NCI-H1436 (cell line): ENCODE measurements around the gene SLC9C1.

ENCODE experiments used
- DNase-seq: peaks from one replicate; lab custom pipeline; 2025; lab: John Stamatoyannopoulos, UW

The SLC9C1 gene

GRCh38 chr3:112293368-112294321 lies at the start of gene SLC9C1:
SLC9C1 (minus strand) TSS chr3:112294216; CDS start chr3:112286791, 7,425 bp downstream.
- peak; percentile 40 for DNase-seq

DNA sequence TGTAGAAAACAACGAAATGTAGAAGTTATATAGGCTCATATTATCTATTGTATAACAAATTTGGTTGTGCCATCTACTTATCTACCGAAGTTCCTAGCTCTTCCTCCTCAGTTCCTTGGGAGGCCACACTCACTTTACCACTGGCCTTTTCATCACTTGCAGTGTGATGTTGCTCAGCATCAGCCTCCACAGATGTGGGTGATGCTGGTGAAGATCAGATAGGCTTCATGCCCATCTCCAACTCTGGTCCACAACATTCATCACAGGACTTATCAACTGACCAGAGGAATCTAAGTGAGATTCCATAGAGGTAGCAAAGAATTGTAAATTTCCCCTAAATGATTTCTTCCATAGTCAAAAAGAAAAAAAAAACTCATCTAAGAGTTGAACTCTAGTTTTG lies 47.4 kb upstream of the SLC9C1 start:
- DNase-seq = no peak

DNA sequence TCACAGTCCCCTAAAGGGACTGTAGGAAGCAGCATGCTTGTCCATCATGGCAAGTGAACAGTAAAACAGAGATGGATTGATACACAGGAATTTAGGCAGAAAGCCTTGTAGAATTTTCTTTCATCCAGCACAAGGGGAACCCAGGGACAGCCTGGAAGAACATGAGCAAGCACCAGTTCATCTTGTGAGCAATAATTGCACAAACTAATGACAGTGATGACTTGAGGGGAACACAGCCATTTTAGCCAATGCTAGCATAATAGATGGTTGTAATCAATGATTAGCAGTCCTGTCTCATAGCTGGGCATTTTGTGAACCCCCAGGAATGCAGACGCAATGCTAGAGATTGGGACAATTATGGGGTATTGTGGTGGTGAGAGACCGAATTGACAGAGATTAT lies 45.6 kb upstream of the SLC9C1 start:
- DNase-seq = no peak

- no peak for DNase-seq
Observed at GRCh38 chr3:112339134-112339533, 45.1 kb upstream of the SLC9C1 start.

GRCh38 chr3:112338727-112339056 lies 44.7 kb upstream of the SLC9C1 start:
- DNase-seq = no peak

- DNase-seq = no peak
Observed at GRCh38 chr3:112338021-112338726, 44.2 kb upstream of the SLC9C1 start.

- no peak for DNase-seq
Observed at GRCh38 chr3:112335434-112335781, 41.4 kb upstream of the SLC9C1 start.

- no peak for DNase-seq
Observed at GRCh38 chr3:112334691-112335433, 40.8 kb upstream of the SLC9C1 start.

DNA sequence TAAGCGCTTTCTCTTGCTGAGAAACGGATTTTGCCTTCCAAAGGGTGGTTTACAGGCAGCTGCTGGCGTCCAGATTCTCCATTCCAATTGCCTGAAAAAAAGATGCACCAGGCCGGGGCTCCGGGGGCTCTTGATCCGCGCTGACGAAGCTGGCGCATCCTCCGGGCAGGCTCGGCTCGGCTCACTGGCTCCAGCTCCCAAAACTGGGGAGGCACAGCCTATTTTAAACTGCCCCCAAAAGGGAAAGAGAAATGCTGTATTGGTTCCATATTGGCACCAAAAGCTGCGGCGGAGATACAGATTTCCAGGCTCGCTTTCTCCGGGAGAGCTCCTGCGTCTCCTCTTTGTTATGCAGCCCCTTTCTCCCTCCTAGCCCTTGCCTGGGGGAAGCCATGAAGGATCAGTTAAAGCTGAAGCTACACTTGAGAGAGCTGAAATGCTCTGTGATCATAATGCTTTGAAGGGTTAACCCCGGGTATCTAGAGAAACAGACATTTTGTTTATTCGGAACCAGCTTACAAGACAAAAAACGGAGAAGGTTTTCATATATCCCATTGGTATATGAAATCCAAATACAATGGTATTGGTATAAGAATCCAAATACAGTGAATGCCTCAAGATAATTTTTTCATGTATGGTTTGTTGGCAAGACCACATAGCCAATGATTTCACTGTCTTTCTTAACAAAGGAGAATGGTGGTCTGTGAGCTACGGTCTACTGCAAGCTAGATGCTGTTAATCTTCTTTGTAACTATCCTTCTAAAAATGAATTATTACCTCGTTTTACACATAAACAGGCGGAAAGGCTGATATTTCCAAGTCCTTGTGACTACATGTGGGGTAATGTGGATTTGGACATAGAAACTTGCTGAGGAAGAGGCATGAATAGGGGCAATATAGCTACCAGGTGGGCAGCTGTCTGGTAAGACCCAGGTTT lies 39.6 kb upstream of the SLC9C1 start:
- DNase-seq = peak; percentile 50

GRCh38 chr3:112333002-112333380 lies 39.0 kb upstream of the SLC9C1 start, which contains the start of gene CD200:
CD200 (plus strand) TSS chr3:112333156; CDS start chr3:112333213, 57 bp downstream.
- DNase-seq = peak; percentile 70

DNA sequence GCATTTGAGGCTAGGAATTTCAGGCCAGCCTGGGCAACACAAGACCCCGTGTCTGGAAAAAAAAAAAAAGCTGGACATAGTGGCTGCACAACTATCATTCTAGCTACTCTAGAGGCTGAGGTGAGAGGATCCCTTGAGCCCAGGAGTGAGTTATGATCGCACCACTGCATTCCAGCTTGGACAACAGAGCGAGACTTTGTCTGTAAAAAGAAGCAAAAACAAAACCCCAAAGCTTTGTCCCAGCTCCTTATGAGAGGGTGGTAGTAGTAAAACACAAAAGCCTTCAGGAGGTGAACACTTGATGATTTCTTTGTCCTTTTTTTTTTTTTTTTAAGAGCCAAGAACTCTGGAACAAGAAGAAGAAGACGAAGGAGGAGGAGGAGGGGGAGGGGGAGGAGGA lies 37.8 kb upstream of the SLC9C1 start:
- no peak for DNase-seq

DNA sequence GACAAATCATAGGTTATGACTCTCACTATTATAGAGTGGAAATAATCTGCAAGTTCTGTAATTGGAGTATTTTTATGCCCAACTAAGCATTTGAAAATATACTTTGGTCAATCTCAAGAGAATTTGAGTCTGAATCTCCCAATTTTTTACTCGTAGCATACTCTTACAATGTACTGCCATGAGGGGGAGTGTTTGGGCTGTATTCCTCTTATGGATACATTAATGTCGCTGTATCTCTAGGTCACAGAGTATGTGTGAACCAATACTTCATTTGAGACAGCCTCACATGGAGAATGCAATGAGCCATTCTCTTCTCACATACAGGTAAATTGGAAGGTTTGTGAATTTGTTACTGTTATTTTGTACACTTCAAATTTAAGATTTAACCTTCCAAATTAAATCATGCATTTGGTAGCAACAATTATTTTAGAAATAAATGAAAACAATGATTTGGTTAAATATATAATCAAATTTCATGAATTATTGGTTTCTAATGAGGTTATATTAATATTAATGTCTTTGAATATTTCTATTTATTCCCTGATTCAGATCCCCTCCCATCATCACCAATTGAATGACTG lies 33.4 kb upstream of the SLC9C1 start:
- peak; percentile 85 for DNase-seq

- no peak for DNase-seq
Observed at GRCh38 chr3:112321867-112322652, 28.0 kb upstream of the SLC9C1 start.

GRCh38 chr3:112320691-112321090 lies 26.7 kb upstream of the SLC9C1 start:
- no peak for DNase-seq

GRCh38 chr3:112319516-112320276 lies 25.7 kb upstream of the SLC9C1 start:
- DNase-seq = no peak

DNA sequence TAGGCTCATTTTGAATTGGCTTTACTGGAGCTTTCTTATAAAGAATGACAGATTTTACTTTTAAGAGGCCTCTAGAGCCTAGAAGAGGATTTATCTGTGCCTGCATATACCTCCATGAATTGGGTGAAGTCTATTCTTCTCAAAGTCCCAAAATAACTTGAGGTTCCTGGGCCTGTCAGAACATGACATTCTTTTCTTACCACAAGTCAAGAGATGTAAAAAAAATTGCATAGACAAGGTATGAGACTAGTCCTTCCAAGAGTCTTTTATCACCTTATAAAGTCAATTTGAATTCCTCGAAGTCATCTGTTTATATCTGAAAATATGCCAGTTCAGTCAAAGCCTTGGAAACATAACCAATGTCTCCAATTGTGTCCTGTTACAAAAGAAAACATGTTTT lies 21.8 kb upstream of the SLC9C1 start:
- DNase-seq = no peak

DNA sequence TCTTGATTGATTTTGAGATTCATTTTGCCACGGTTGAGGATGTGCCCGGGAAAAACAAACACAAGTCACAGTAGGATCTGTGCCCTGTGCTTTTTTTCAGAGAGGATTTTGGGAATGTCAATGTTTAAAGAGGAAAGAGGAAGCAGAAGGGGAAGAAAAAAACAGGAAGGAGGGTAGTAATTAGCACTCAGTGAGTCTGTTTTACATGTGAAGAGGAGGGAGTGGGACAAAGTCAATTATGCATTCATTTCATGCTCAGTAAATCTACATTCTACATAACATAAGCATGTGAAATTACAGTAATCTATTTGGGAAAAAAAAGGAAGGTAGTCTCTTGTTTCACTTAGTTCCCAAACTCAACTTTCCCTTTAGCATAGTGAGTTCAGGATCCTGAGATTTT lies 20.6 kb upstream of the SLC9C1 start:
- DNase-seq = no peak

DNA sequence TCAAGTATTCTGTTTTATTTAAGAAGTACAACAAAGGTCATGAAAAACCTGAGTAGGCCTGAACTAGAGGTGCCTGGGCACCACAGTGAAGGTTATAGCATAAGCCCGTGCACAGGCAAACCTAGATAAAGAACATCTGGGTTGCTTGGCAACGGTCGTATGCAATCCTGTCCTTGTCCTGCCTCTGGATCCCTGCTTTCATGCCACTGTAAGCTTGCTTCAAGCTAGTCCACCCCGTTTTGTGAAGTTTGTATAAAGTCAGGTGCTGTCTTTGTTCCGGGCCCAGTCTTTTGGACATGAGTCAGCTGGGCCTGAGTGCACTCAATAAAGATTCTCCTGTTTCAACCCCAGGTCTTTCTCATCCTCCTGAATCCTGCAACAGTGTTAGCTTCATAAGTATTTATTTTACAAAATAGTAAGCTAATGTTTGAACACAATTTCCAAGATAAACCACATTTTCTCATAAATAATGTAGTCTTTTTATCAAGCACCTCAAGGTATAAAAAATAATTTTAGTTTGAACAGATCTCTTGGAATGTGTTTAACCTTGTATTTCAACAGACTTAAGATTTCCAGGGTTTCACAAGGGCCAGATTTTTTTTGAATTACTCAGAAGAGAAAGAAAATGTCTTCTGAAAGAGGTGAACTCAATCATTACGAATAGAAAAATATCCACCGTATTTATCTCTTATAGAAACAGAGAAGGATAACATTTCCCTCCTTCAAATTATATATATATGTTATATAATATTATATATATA lies 14.3 kb upstream of the SLC9C1 start:
- no peak for DNase-seq

DNA sequence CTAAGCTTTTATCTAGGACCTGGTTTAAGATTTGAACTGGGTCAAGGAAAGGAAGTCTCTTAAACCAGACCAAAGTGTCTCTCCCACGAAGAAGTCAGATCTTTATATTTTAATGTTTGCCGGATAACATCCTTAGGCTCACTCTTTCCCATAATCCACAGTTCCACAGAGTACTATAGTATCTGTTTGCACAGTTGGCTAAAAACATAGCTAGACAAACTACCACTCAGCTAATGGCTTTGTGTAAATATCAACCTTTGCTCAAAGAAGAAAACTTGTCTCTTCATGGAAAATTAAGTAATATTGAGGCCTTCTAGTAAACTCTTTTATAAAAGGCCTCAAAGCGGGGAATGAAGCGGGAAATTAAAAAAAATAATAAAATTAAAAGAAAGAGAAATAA lies 13.5 kb upstream of the SLC9C1 start:
- DNase-seq = no peak
